Loucy (cell line): ENCODE results near the gene PTGDS.

Experiments
- EZH2phosphoT487 ChIP-seq: fragments of 200-600 bp; IDR thresholded peaks from 2 replicates; pipeline ENCODE4 v1.6.1; 2018; ENCODE audit warnings: antibody characterized with exemption, mild to moderate bottlenecking, moderate library complexity, borderline replicate concordance
- TF ChIP-seq, protein P1 (sequence below): fragments of 200-600 bp; sonication (generic); conservative IDR thresholded peaks from 2 replicates; pipeline ENCODE4 v1.5.1; 2014; ENCODE audit warnings: mild to moderate bottlenecking, antibody characterized with exemption, low read length

DNA sequence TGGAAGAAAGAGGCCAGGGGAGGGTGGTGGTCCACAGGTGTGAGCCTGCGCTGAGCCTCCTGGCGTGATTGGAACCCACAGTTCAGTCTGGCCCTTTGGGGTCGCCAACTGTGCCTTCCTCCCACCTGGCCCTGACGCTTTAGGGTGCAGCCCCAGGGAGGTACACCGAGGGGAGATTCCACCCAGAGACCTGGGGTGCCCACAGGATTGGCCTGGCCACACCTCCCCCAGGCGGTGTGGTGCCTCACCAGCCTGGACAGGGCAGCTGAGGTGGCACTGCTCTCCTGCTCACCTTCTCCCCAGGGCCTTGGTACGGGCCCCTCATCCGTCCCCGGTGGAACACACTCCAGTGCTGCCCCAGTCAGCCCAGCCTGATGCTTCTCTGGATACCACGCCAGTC lies 20.1 kb downstream of the PTGDS start:
- TF ChIP-seq, protein P1, sequence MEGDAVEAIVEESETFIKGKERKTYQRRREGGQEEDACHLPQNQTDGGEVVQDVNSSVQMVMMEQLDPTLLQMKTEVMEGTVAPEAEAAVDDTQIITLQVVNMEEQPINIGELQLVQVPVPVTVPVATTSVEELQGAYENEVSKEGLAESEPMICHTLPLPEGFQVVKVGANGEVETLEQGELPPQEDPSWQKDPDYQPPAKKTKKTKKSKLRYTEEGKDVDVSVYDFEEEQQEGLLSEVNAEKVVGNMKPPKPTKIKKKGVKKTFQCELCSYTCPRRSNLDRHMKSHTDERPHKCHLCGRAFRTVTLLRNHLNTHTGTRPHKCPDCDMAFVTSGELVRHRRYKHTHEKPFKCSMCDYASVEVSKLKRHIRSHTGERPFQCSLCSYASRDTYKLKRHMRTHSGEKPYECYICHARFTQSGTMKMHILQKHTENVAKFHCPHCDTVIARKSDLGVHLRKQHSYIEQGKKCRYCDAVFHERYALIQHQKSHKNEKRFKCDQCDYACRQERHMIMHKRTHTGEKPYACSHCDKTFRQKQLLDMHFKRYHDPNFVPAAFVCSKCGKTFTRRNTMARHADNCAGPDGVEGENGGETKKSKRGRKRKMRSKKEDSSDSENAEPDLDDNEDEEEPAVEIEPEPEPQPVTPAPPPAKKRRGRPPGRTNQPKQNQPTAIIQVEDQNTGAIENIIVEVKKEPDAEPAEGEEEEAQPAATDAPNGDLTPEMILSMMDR: no peak
- TF ChIP-seq EZH2phosphoT487: no peak
